Measurements from ENCODE around the gene OAS3.

DNA sequence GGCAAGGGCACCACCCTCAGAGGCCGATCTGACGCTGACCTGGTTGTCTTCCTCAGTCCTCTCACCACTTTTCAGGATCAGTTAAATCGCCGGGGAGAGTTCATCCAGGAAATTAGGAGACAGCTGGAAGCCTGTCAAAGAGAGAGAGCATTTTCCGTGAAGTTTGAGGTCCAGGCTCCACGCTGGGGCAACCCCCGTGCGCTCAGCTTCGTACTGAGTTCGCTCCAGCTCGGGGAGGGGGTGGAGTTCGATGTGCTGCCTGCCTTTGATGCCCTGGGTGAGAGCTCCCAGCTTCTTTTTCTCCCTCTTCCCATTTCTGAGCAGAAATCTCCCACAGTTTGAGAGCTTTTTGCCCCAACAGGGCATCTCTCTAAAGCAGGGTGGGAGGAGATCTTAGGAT is 29.7 kb upstream of the OAS3 start:
- TF ChIP-seq ZBTB17 (tag by site-specific recombination; IDR thresholded peaks at IDR 0.05) (no peak), ZNF354C (tag by site-specific recombination; IDR thresholded peaks at IDR 0.05; ENCODE audit: borderline replicate concordance, low read depth) (no peak), ZNF629 (tag by site-specific recombination; IDR thresholded peaks at IDR 0.05) (no peak), ZBTB21 (tag by site-specific recombination; IDR thresholded peaks at IDR 0.05) (no peak)
